Esophagus (tissue), 2 donors: ENCODE measurements around the gene ZNF697. TPM values are rescaled to one million over a fixed set of nuclear protein-coding genes. Genes with fewer than 3 reads are reported as not detected.

Experiments used
- H3K27ac ChIP-seq, 2 donors: one replicate each; pipeline ENCODE4 v1.5.1; 2013; ENCODE audit warnings: low read depth in 2 of 2, mild to moderate bottlenecking in 2 of 2, inconsistent platforms in 1 of 2, low read length in 1 of 2, moderate library complexity in 1 of 2
- H3K27me3 ChIP-seq, 2 donors: one replicate each; pipeline ENCODE4 v1.6.1; 2013; ENCODE audit warnings: low read length in 2 of 2, control low read depth in 1 of 2, mild to moderate bottlenecking in 1 of 2; ENCODE audit not compliant: insufficient read depth in 2 of 2, control insufficient read depth in 1 of 2
- H3K36me3 ChIP-seq, 2 donors: one replicate each; pipeline ENCODE4 v1.6.1; 2013; ENCODE audit warnings: low read length in 1 of 2; ENCODE audit not compliant: control insufficient read depth in 2 of 2, insufficient read depth in 2 of 2
- H3K4me1 ChIP-seq, 2 donors: one replicate each; pipeline ENCODE4 v1.6.1; 2013; ENCODE audit warnings: low read length in 1 of 2; ENCODE audit not compliant: control insufficient read depth in 2 of 2, insufficient read depth in 2 of 2
- H3K4me3 ChIP-seq, 2 donors: one replicate each; pipeline ENCODE4 v1.5.1; 2013; ENCODE audit warnings: low read length in 2 of 2, mild to moderate bottlenecking in 2 of 2, low read depth in 1 of 2, moderate library complexity in 1 of 2
- H3K9me3 ChIP-seq, 2 donors: one replicate each; pipeline ENCODE4 v1.6.1; 2013; ENCODE audit warnings: mild to moderate bottlenecking in 2 of 2, low read depth in 1 of 2, low read length in 1 of 2, moderate library complexity in 1 of 2; ENCODE audit not compliant: control insufficient read depth in 2 of 2, insufficient read depth in 1 of 2
- WGBS, 2 donors: extraction: QIAGEN DNeasy Blood & Tissue Kit; methylation state at CpG; one replicate each; pipeline ENCODE4 v1.1.7; 2013; 5-methylcytosine and 5-hydroxymethylcytosine counted together
- polyA plus RNA-seq, 2 donors: library from polyadenylated mRNA; stranded (reverse); fragments of 200-250 nt; gene quantifications; one replicate each; pipeline ENCODE4 v1.2.3, GENCODE V29; 2013
- donor health status: healthy with polysubstance abuse.
- donor health status: Bipolar disorder and iron deficiency.

Gene ZNF697
- polyA plus RNA-seq, 2 donors, result 0.26 to 0.40 TPM

GRCh38 chr1:119653135-119653838, 5.2 kb upstream of the ZNF697 start:
- Histone ChIP-seq H3K27me3 (no peaks in the 10 kb centered on the region), H3K9me3 (no peaks in the 10 kb centered on the region), H3K36me3 (no peaks in the 10 kb centered on the region), H3K27ac (no peak overlapping the region), H3K4me1 (no peaks in the 10 kb centered on the region), H3K4me3 (no peak overlapping the region)
- 85 to 86% methylated on average over 4 of the region's 4 CpGs for WGBS, 2 donors

- Histone ChIP-seq H3K27me3 (no peaks in the 10 kb centered on the region), H3K4me1 (no peaks in the 10 kb centered on the region), H3K36me3 (no peaks in the 10 kb centered on the region), H3K4me3 (no peak overlapping the region), H3K9me3 (no peaks in the 10 kb centered on the region), H3K27ac (no peak overlapping the region)
- WGBS, 2 donors, result 92 to 95% methylated on average over 4 of the region's 4 CpGs
These were observed 4.5 kb upstream of the ZNF697 start for GRCh38 chr1:119652587-119652986.

- H3K27me3 ChIP-seq, result no peaks in the 10 kb centered on the region
- peaks cover 3 to 5% of the 10 kb centered on the region in 2 donors for H3K4me1 ChIP-seq
- no peaks in the 10 kb centered on the region for H3K9me3 ChIP-seq
- WGBS, 2 donors, result 48 to 62% methylated on average over 1 of the region's 1 CpG
- H3K36me3 ChIP-seq, result no peaks in the 10 kb centered on the region
- no peak overlapping the region for H3K27ac ChIP-seq
- no peak overlapping the region for H3K4me3 ChIP-seq
These were observed 3.6 kb upstream of the ZNF697 start for GRCh38 chr1:119651641-119652040.

GRCh38 chr1:119651133-119651532, 3.1 kb upstream of the ZNF697 start:
- WGBS, 2 donors, result 81 to 87% methylated on average over 2 of the region's 2 CpGs
- no peaks in the 10 kb centered on the region for H3K36me3 ChIP-seq
- no peaks in the 10 kb centered on the region for H3K9me3 ChIP-seq
- H3K27ac ChIP-seq, result no peak overlapping the region
- no peak overlapping the region for H3K4me3 ChIP-seq
- H3K4me1 ChIP-seq, result peaks cover 3 to 5% of the 10 kb centered on the region in 2 donors
- H3K27me3 ChIP-seq, result no peaks in the 10 kb centered on the region

- H3K27me3 ChIP-seq, result no peaks in the 10 kb centered on the region
- 11 to 12% methylated on average over 10 of the region's 10 CpGs for WGBS, 2 donors
- no peaks in the 10 kb centered on the region for H3K36me3 ChIP-seq
- H3K27ac ChIP-seq, result peak overlapping the region; percentile 75 to 87
- H3K4me3 ChIP-seq, result peak overlapping the region; percentile 80 to 84
- no peaks in the 10 kb centered on the region for H3K9me3 ChIP-seq
- peaks cover 3 to 5% of the 10 kb centered on the region in 2 donors for H3K4me1 ChIP-seq
These were observed 546 bp upstream of the ZNF697 start for GRCh38 chr1:119648620-119649004.

GRCh38 chr1:119647228-119647733, 785 bp downstream of the ZNF697 start:
- Histone ChIP-seq H3K27me3 (no peaks in the 10 kb centered on the region), H3K4me1 (peaks cover 3 to 5% of the 10 kb centered on the region in 2 donors), H3K4me3 (peak overlapping the region; percentile 80 to 84), H3K9me3 (no peaks in the 10 kb centered on the region), H3K36me3 (no peaks in the 10 kb centered on the region), H3K27ac (no peak overlapping the region)
- WGBS, 2 donors, result 4 to 7% methylated on average over 18 of the region's 18 CpGs

GRCh38 chr1:119646521-119647227, 1.4 kb downstream of the ZNF697 start:
- no peak overlapping the region for H3K27ac ChIP-seq
- H3K4me1 ChIP-seq, result peaks cover 3 to 5% of the 10 kb centered on the region in 2 donors
- no peaks in the 10 kb centered on the region for H3K36me3 ChIP-seq
- no peaks in the 10 kb centered on the region for H3K9me3 ChIP-seq
- no peaks in the 10 kb centered on the region for H3K27me3 ChIP-seq
- 55 to 60% methylated on average over 15 of the region's 15 CpGs for WGBS, 2 donors
- H3K4me3 ChIP-seq, result peak overlapping the region; percentile 80 to 84

- 79 to 93% methylated on average over 1 of the region's 1 CpG for WGBS, 2 donors
- no peak overlapping the region for H3K27ac ChIP-seq
- no peaks in the 10 kb centered on the region for H3K4me1 ChIP-seq
- no peaks in the 10 kb centered on the region for H3K36me3 ChIP-seq
- no peaks in the 10 kb centered on the region for H3K27me3 ChIP-seq
- no peak overlapping the region for H3K4me3 ChIP-seq
- H3K9me3 ChIP-seq, result no peaks in the 10 kb centered on the region
These were observed 9.0 kb downstream of the ZNF697 start for GRCh38 chr1:119639109-119639508.

GRCh38 chr1:119637710-119638109, 10.4 kb downstream of the ZNF697 start:
- H3K27ac ChIP-seq, result no peak overlapping the region
- H3K4me3 ChIP-seq, result no peak overlapping the region
- no peaks in the 10 kb centered on the region for H3K4me1 ChIP-seq
- H3K27me3 ChIP-seq, result no peaks in the 10 kb centered on the region
- H3K36me3 ChIP-seq, result no peaks in the 10 kb centered on the region
- WGBS, 2 donors, result 53 to 57% methylated on average over 1 of the region's 1 CpG
- no peaks in the 10 kb centered on the region for H3K9me3 ChIP-seq
